ENCODE measurements around the gene CLTC.

- TF ChIP-seq EZH2 (IDR thresholded peaks at IDR 0.05) = no peak
- TF ChIP-seq CTCF (IDR thresholded peaks at IDR 0.05) = no peak
Observed at GRCh38 chr17:59688496-59688895, 68.8 kb downstream of the CLTC start.

Data from neural progenitor cell (in vitro differentiated cells).